Fibroblast of skin of left quadriceps (primary cell): ENCODE data around the gene ENOX2.
"Not testable (repeated sequence)": the region's sequence is repeated elsewhere in the genome, so short reads cannot be mapped to it uniquely, and the experiment has no call there.

Experiments
- DNase-seq, 2 experiments: peaks; one replicate each; pipeline ENCODE4 v3.0.0-alpha.2; 2013; ENCODE audit warnings: low read depth in 2 of 2

Gene ENOX2

GRCh38 chrX:130902783-130903613 is at the start of gene ENOX2:
TSS of gene ENOX2 (minus strand) at chrX:130903209. CDS start at chrX:130703216, 199,993 bp downstream.
- peak; percentile 93 to 95 for DNase-seq

- DNase-seq, result no peak
Observed at GRCh38 chrX:130952266-130953043, 49.4 kb upstream of the ENOX2 start.

GRCh38 chrX:130944230-130944629 is 41.2 kb upstream of the ENOX2 start:
- no peak for DNase-seq

GRCh38 chrX:130937101-130937500 is 34.1 kb upstream of the ENOX2 start:
- DNase-seq, result no peak

- DNase-seq, result no peak
Observed at GRCh38 chrX:130933358-130933757, 30.3 kb upstream of the ENOX2 start.

GRCh38 chrX:130920405-130920804 is 17.4 kb upstream of the ENOX2 start:
- DNase-seq, result not testable (repeated sequence)

GRCh38 chrX:130919676-130920075 is 16.7 kb upstream of the ENOX2 start:
- not testable (repeated sequence) for DNase-seq

- DNase-seq, result not testable (repeated sequence)
Observed at GRCh38 chrX:130918498-130918897, 15.5 kb upstream of the ENOX2 start.

- no peak for DNase-seq
Observed at GRCh38 chrX:130916636-130917422, 13.8 kb upstream of the ENOX2 start.

GRCh38 chrX:130915302-130915701 is 12.3 kb upstream of the ENOX2 start:
- DNase-seq, result no peak

GRCh38 chrX:130909469-130910136 is 6.6 kb upstream of the ENOX2 start:
- DNase-seq, result no peak

GRCh38 chrX:130906776-130907175 is 3.8 kb upstream of the ENOX2 start:
- DNase-seq, result no peak

- no peak for DNase-seq
Observed at GRCh38 chrX:130902446-130902782, 595 bp downstream of the ENOX2 start.

- DNase-seq, result no peak
Observed at GRCh38 chrX:130896802-130897501, 6.1 kb downstream of the ENOX2 start.

GRCh38 chrX:130896026-130896425 is 7.0 kb downstream of the ENOX2 start:
- DNase-seq, result no peak

- no peak for DNase-seq
Observed at GRCh38 chrX:130895299-130895698, 7.7 kb downstream of the ENOX2 start.

GRCh38 chrX:130893356-130894085 is 9.5 kb downstream of the ENOX2 start:
- DNase-seq, result no peak

- no peak for DNase-seq
Observed at GRCh38 chrX:130887376-130887775, 15.6 kb downstream of the ENOX2 start.

GRCh38 chrX:130885996-130886395 is 17.0 kb downstream of the ENOX2 start:
- DNase-seq, result no peak

- DNase-seq, result no peak
Observed at GRCh38 chrX:130885508-130885907, 17.5 kb downstream of the ENOX2 start.
